B cell (primary cell): ENCODE measurements around the gene RAD51B.

ENCODE experiments used
- CTCF ChIP-seq: fragments of 200-600 bp; IDR thresholded peaks from one replicate; pipeline ENCODE4 v1.8.0; 2022; ENCODE audit warnings: antibody characterized with exemption, mild to moderate bottlenecking
- EZH2 ChIP-seq: IDR thresholded peaks from 2 replicates; pipeline ENCODE4 v1.6.1; 2012; ENCODE audit warnings: borderline replicate concordance, low read depth, mild to moderate bottlenecking, moderate library complexity, low read length; ENCODE audit not compliant: insufficient read depth, poor library complexity, severe bottlenecking

- no peak for TF ChIP-seq CTCF
- no peak for TF ChIP-seq EZH2
Measured at GRCh38 chr14:68753690-68754089, 934.1 kb downstream of the RAD51B start.
